Measurements from ENCODE around the gene TPST1.

TPST1 gene

GRCh38 chr7:66348531-66348930 lies 143.4 kb downstream of the TPST1 start:
- no peak for FAIRE-seq
- no peak for DNase-seq (ENCODE audit: insufficient read length, low spot score)

GRCh38 chr7:66348959-66349358 lies 143.8 kb downstream of the TPST1 start:
- DNase-seq (ENCODE audit: insufficient read length, low spot score), result no peak
- no peak for TF ChIP-seq CTCF (IDR thresholded peaks at IDR 0.05; ENCODE audit: insufficient read depth, missing control alignments)
- no peak for FAIRE-seq

More at GRCh38 chr7:66348531-66348930, 143.4 kb downstream of the TPST1 start:
- no peak for TF ChIP-seq CTCF (IDR thresholded peaks at IDR 0.05; ENCODE audit: insufficient read depth, missing control alignments)

- FAIRE-seq (no peak), DNase-seq (ENCODE audit: insufficient read length, low spot score) (no peak)
- TF ChIP-seq CTCF (IDR thresholded peaks at IDR 0.05; ENCODE audit: insufficient read depth, missing control alignments), result no peak
These were observed 146.9 kb downstream of the TPST1 start for GRCh38 chr7:66352071-66352470.

- TF ChIP-seq CTCF (IDR thresholded peaks at IDR 0.05; ENCODE audit: insufficient read depth, missing control alignments), result no peak
- FAIRE-seq (no peak), DNase-seq (ENCODE audit: insufficient read length, low spot score) (no peak)
These were observed 148.4 kb downstream of the TPST1 start for GRCh38 chr7:66353547-66353946.

- DNase-seq (ENCODE audit: insufficient read length, low spot score) (no peak), FAIRE-seq (no peak)
- no peak for TF ChIP-seq CTCF (IDR thresholded peaks at IDR 0.05; ENCODE audit: insufficient read depth, missing control alignments)
These were observed 150.6 kb downstream of the TPST1 start for GRCh38 chr7:66355756-66356155.

GRCh38 chr7:66356277-66356721 lies 151.2 kb downstream of the TPST1 start:
- TF ChIP-seq CTCF (IDR thresholded peaks at IDR 0.05; ENCODE audit: insufficient read depth, missing control alignments), result no peak
- DNase-seq (ENCODE audit: insufficient read length, low spot score), result no peak
- FAIRE-seq, result no peak

GRCh38 chr7:66357087-66357486 lies 152.0 kb downstream of the TPST1 start:
- DNase-seq (ENCODE audit: insufficient read length, low spot score), result no peak
- no peak for FAIRE-seq
- no peak for TF ChIP-seq CTCF (IDR thresholded peaks at IDR 0.05; ENCODE audit: insufficient read depth, missing control alignments)
